Measurements from ENCODE around the gene HSD17B7. TPM values are rescaled to one million over a fixed set of nuclear protein-coding genes. Genes with fewer than 3 reads are reported as not detected.
"Not testable (repeated sequence)": the region's sequence is repeated elsewhere in the genome, so short reads cannot be mapped to it uniquely, and the experiment has no call there.

HSD17B7 gene
- total RNA-seq, 1 donor from 2014 or later, result 17.2 TPM

GRCh38 chr1:162796617-162797279, 6.2 kb downstream of the HSD17B7 start:
- not testable (repeated sequence) for H3K4me1 Mint-ChIP-seq (ENCODE audit: unreplicated experiment); H3K9me3 Mint-ChIP-seq (ENCODE audit: unreplicated experiment); H3K4me3 Mint-ChIP-seq (ENCODE audit: unreplicated experiment); H3K27me3 Mint-ChIP-seq (ENCODE audit: unreplicated experiment); H3K27ac Mint-ChIP-seq (ENCODE audit: unreplicated experiment); DNase-seq (ENCODE audit: low spot score)
- peaks cover 15% of the 10 kb centered on the region for H3K36me3 Mint-ChIP-seq (ENCODE audit: low read depth, unreplicated experiment)

GRCh38 chr1:162799995-162800830, 9.7 kb downstream of the HSD17B7 start:
- not testable (repeated sequence) for H3K9me3 Mint-ChIP-seq (ENCODE audit: unreplicated experiment); H3K4me3 Mint-ChIP-seq (ENCODE audit: unreplicated experiment); H3K27ac Mint-ChIP-seq (ENCODE audit: unreplicated experiment); H3K4me1 Mint-ChIP-seq (ENCODE audit: unreplicated experiment); H3K27me3 Mint-ChIP-seq (ENCODE audit: unreplicated experiment)
- DNase-seq (ENCODE audit: low spot score), result peak; percentile 58
- TF ChIP-seq CTCF (IDR thresholded peaks at IDR 0.05; ENCODE audit: unreplicated experiment), result peak; percentile 35
- peaks cover 15% of the 10 kb centered on the region for H3K36me3 Mint-ChIP-seq (ENCODE audit: low read depth, unreplicated experiment)

GRCh38 chr1:162807503-162807902, 17.0 kb downstream of the HSD17B7 start:
- not testable (repeated sequence) for H3K9me3 Mint-ChIP-seq (ENCODE audit: unreplicated experiment); DNase-seq (ENCODE audit: low spot score); H3K4me3 Mint-ChIP-seq (ENCODE audit: unreplicated experiment); H3K4me1 Mint-ChIP-seq (ENCODE audit: unreplicated experiment); H3K27ac Mint-ChIP-seq (ENCODE audit: unreplicated experiment); H3K27me3 Mint-ChIP-seq (ENCODE audit: unreplicated experiment)
- H3K36me3 Mint-ChIP-seq (ENCODE audit: low read depth, unreplicated experiment), result peaks cover 21% of the 10 kb centered on the region

- H3K36me3 Mint-ChIP-seq (ENCODE audit: low read depth, unreplicated experiment); H3K9me3 Mint-ChIP-seq (ENCODE audit: unreplicated experiment); H3K4me3 Mint-ChIP-seq (ENCODE audit: unreplicated experiment); DNase-seq (ENCODE audit: low spot score); H3K27ac Mint-ChIP-seq (ENCODE audit: unreplicated experiment); H3K27me3 Mint-ChIP-seq (ENCODE audit: unreplicated experiment); H3K4me1 Mint-ChIP-seq (ENCODE audit: unreplicated experiment): not testable (repeated sequence)
Observed at GRCh38 chr1:162812357-162812756, 21.9 kb downstream of the HSD17B7 start.

GRCh38 chr1:162818136-162818535, 27.6 kb downstream of the HSD17B7 start:
- H3K36me3 Mint-ChIP-seq (ENCODE audit: low read depth, unreplicated experiment); H3K9me3 Mint-ChIP-seq (ENCODE audit: unreplicated experiment); H3K4me1 Mint-ChIP-seq (ENCODE audit: unreplicated experiment); H3K4me3 Mint-ChIP-seq (ENCODE audit: unreplicated experiment); H3K27me3 Mint-ChIP-seq (ENCODE audit: unreplicated experiment); DNase-seq (ENCODE audit: low spot score); H3K27ac Mint-ChIP-seq (ENCODE audit: unreplicated experiment): not testable (repeated sequence)

GRCh38 chr1:162818666-162819065, 28.2 kb downstream of the HSD17B7 start:
- not testable (repeated sequence) for H3K27me3 Mint-ChIP-seq (ENCODE audit: unreplicated experiment); H3K36me3 Mint-ChIP-seq (ENCODE audit: low read depth, unreplicated experiment); H3K4me1 Mint-ChIP-seq (ENCODE audit: unreplicated experiment); H3K27ac Mint-ChIP-seq (ENCODE audit: unreplicated experiment); H3K9me3 Mint-ChIP-seq (ENCODE audit: unreplicated experiment); H3K4me3 Mint-ChIP-seq (ENCODE audit: unreplicated experiment); DNase-seq (ENCODE audit: low spot score)

- H3K4me3 Mint-ChIP-seq (ENCODE audit: unreplicated experiment), result peak overlapping the region; percentile 82
- no peaks in the 10 kb centered on the region for H3K36me3 Mint-ChIP-seq (ENCODE audit: low read depth, unreplicated experiment)
- DNase-seq (ENCODE audit: low spot score), result peak; percentile 19
- no peak overlapping the region for H3K27ac Mint-ChIP-seq (ENCODE audit: unreplicated experiment)
- TF ChIP-seq CTCF (IDR thresholded peaks at IDR 0.05; ENCODE audit: unreplicated experiment), result no peak
- peaks cover 4% of the 10 kb centered on the region for H3K27me3 Mint-ChIP-seq (ENCODE audit: unreplicated experiment)
- peaks cover 11% of the 10 kb centered on the region for H3K4me1 Mint-ChIP-seq (ENCODE audit: unreplicated experiment)
- H3K9me3 Mint-ChIP-seq (ENCODE audit: unreplicated experiment), result no peaks in the 10 kb centered on the region
Observed at GRCh38 chr1:162822391-162823200, 32.1 kb downstream of the HSD17B7 start.
